SK-N-SH treated with all-trans-retinoic acid at 6 μM for 48 hours (cell line): Measurements from ENCODE around the gene TMEM222.

Experiments
- CSDC2 ChIP-seq: fragments of 250-450 bp; sonication (Bioruptor Pico); IDR thresholded peaks from 2 replicates; pipeline ENCODE4 v1.5.0; 2020; ENCODE audit warnings: mild to moderate bottlenecking, moderate library complexity
- CSRNP3 ChIP-seq: fragments of 250-450 bp; sonication (Bioruptor Pico); IDR thresholded peaks from 2 replicates; pipeline ENCODE4 v1.5.1; 2021; ENCODE audit warnings: mild to moderate bottlenecking, moderate library complexity
- ESRRG ChIP-seq: fragments of 250-450 bp; sonication (Bioruptor Pico); IDR thresholded peaks from 2 replicates; pipeline ENCODE4 v1.6.1; 2021; ENCODE audit warnings: mild to moderate bottlenecking
- GLIS3 ChIP-seq: fragments of 250-450 bp; sonication (Bioruptor Pico); IDR thresholded peaks from 2 replicates; pipeline ENCODE4 v1.5.0; 2020; ENCODE audit warnings: mild to moderate bottlenecking, moderate library complexity
- PPARA ChIP-seq: fragments of 250-450 bp; sonication (Bioruptor Pico); IDR thresholded peaks from 2 replicates; pipeline ENCODE4 v1.5.0; 2020; ENCODE audit warnings: mild to moderate bottlenecking, borderline replicate concordance
- TOX ChIP-seq: fragments of 250-450 bp; sonication (Bioruptor Pico); IDR thresholded peaks from 2 replicates; pipeline ENCODE4 v1.8.0; 2021; ENCODE audit warnings: mild to moderate bottlenecking, moderate library complexity, borderline replicate concordance
- ZFP30 ChIP-seq: fragments of 450-650 bp; formaldehyde crosslinking; IDR thresholded peaks from 2 replicates; pipeline ENCODE4 v1.5.0; 2022; ENCODE audit warnings: mild to moderate bottlenecking, moderate library complexity

- no peak for TF ChIP-seq GLIS3 (CRISPR knock-in tag)
- TF ChIP-seq TOX = no peak
- no peak for TF ChIP-seq CSDC2 (CRISPR knock-in tag)
- TF ChIP-seq PPARA (CRISPR knock-in tag) = no peak
- TF ChIP-seq ZFP30 (CRISPR knock-in tag) = no peak
- no peak for TF ChIP-seq ESRRG
- no peak for TF ChIP-seq CSRNP3 (CRISPR knock-in tag)
Measured at GRCh38 chr1:27353629-27354028, 31.7 kb downstream of the TMEM222 start.
